A549 (cell line): ENCODE data around the gene KHDRBS2.

ENCODE experiments used
- HMGXB4 ChIP-seq: fragments of 250-450 bp; sonication (Bioruptor Pico); IDR thresholded peaks from 2 replicates; pipeline ENCODE4 v1.5.0; 2021; ENCODE audit warnings: mild to moderate bottlenecking, moderate library complexity, borderline replicate concordance
- TF ChIP-seq, protein P1 (sequence below): fragments of 200-600 bp; sonication (generic); IDR thresholded peaks from 2 replicates; pipeline ENCODE4 v1.6.1; 2016; ENCODE audit warnings: antibody characterized with exemption, mild to moderate bottlenecking, moderate library complexity

GRCh38 chr6:61977947-61978346 is 308.1 kb downstream of the KHDRBS2 start:
- TF ChIP-seq HMGXB4 (CRISPR knock-in tag): no peak
- TF ChIP-seq, protein P1, sequence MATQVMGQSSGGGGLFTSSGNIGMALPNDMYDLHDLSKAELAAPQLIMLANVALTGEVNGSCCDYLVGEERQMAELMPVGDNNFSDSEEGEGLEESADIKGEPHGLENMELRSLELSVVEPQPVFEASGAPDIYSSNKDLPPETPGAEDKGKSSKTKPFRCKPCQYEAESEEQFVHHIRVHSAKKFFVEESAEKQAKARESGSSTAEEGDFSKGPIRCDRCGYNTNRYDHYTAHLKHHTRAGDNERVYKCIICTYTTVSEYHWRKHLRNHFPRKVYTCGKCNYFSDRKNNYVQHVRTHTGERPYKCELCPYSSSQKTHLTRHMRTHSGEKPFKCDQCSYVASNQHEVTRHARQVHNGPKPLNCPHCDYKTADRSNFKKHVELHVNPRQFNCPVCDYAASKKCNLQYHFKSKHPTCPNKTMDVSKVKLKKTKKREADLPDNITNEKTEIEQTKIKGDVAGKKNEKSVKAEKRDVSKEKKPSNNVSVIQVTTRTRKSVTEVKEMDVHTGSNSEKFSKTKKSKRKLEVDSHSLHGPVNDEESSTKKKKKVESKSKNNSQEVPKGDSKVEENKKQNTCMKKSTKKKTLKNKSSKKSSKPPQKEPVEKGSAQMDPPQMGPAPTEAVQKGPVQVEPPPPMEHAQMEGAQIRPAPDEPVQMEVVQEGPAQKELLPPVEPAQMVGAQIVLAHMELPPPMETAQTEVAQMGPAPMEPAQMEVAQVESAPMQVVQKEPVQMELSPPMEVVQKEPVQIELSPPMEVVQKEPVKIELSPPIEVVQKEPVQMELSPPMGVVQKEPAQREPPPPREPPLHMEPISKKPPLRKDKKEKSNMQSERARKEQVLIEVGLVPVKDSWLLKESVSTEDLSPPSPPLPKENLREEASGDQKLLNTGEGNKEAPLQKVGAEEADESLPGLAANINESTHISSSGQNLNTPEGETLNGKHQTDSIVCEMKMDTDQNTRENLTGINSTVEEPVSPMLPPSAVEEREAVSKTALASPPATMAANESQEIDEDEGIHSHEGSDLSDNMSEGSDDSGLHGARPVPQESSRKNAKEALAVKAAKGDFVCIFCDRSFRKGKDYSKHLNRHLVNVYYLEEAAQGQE: no peak
